WERI-Rb-1 (cell line): ENCODE results near the gene MED25.

ENCODE experiments used
- DNase-seq: peaks from one replicate; pipeline ENCODE4 v3.0.0-alpha.2; 2020
- H3K27ac ChIP-seq: fragments of 250-450 bp; sonication (Bioruptor Pico); 2 replicates; pipeline ENCODE4 v1.5.1; 2020; ENCODE audit warnings: mild to moderate bottlenecking, moderate library complexity
- H3K27me3 ChIP-seq: fragments of 250-450 bp; sonication (Bioruptor Pico); 2 replicates; pipeline ENCODE4 v1.5.1; 2021; ENCODE audit warnings: mild to moderate bottlenecking, low read depth, moderate library complexity; ENCODE audit not compliant: insufficient read depth, severe bottlenecking
- H3K36me3 ChIP-seq: fragments of 250-450 bp; sonication (Bioruptor Pico); 2 replicates; pipeline ENCODE4 v1.5.1; 2020; ENCODE audit warnings: mild to moderate bottlenecking, moderate library complexity
- H3K4me3 ChIP-seq: 2 replicates; pipeline ENCODE4 v1.5.1; 2011; ENCODE audit warnings: low read depth, mild to moderate bottlenecking, control low read depth, low read length
- H3K9me3 ChIP-seq: fragments of 250-450 bp; sonication (Bioruptor Pico); 2 replicates; pipeline ENCODE4 v1.5.1; 2021; ENCODE audit warnings: mild to moderate bottlenecking, moderate library complexity; ENCODE audit not compliant: severe bottlenecking
- CTCF ChIP-seq: IDR thresholded peaks from 2 replicates; pipeline ENCODE4 v1.5.1; 2011; ENCODE audit warnings: low read depth, mild to moderate bottlenecking, control low read depth, inconsistent platforms, low read length

MED25 gene

GRCh38 chr19:49817964-49818648 lies at the start of gene MED25:
MED25 (plus strand) TSS chr19:49818289; CDS start chr19:49818342, 53 bp downstream.
- Histone ChIP-seq H3K27ac (peak within 1 kb of the TSS; percentile 99), H3K36me3 (peaks cover 17% of the 10 kb centered on the region), H3K4me3 (peak within 1 kb of the TSS; percentile 88), H3K9me3 (no peaks in the 10 kb centered on the region), H3K27me3 (no peaks in the 10 kb centered on the region)
- DNase-seq = peak; percentile 85
- TF ChIP-seq CTCF = 0 out of 2 replicates have a peak, but pooled peaks have one; percentile 10

GRCh38 chr19:49770529-49770928 lies 47.6 kb upstream of the MED25 start:
- no peak overlapping the region for H3K27ac ChIP-seq

GRCh38 chr19:49771674-49772139 lies 46.4 kb upstream of the MED25 start:
- H3K27me3 ChIP-seq = no peaks in the 10 kb centered on the region
- no peak for DNase-seq
- H3K4me3 ChIP-seq = no peak overlapping the region
- H3K9me3 ChIP-seq = no peaks in the 10 kb centered on the region
- TF ChIP-seq CTCF = no peak
- no peaks in the 10 kb centered on the region; the same call in 1 of the 2 replicates for H3K36me3 ChIP-seq
- no peak overlapping the region for H3K27ac ChIP-seq

More at GRCh38 chr19:49770529-49770928, 47.6 kb upstream of the MED25 start:
- Histone ChIP-seq H3K27me3 (no peaks in the 10 kb centered on the region), H3K4me3 (no peak overlapping the region), H3K9me3 (no peaks in the 10 kb centered on the region), H3K36me3 (no peaks in the 10 kb centered on the region)
- no peak for DNase-seq
- no peak for TF ChIP-seq CTCF

- TF ChIP-seq CTCF = no peak
- Histone ChIP-seq H3K9me3 (no peaks in the 10 kb centered on the region), H3K27me3 (no peaks in the 10 kb centered on the region), H3K4me3 (no peak overlapping the region), H3K27ac (no peak overlapping the region), H3K36me3 (no peaks in the 10 kb centered on the region; the same call in 1 of the 2 replicates)
- DNase-seq = no peak
Measured at GRCh38 chr19:49772850-49773432, 45.1 kb upstream of the MED25 start.

- no peak for DNase-seq
- Histone ChIP-seq H3K27ac (no peak overlapping the region), H3K36me3 (no peaks in the 10 kb centered on the region; the same call in 1 of the 2 replicates), H3K27me3 (no peaks in the 10 kb centered on the region), H3K4me3 (no peak overlapping the region), H3K9me3 (no peaks in the 10 kb centered on the region)
- TF ChIP-seq CTCF = no peak
Measured at GRCh38 chr19:49773663-49774350, 44.3 kb upstream of the MED25 start.
